T-helper 1 cell treated with Interleukin-12 subunit alpha and Interleukin-12 subunit beta and Interleukin-4 antibody, amounts not matched to agents 30 ng/mL and 1 ng/mL, for 36 hours (primary cell): ENCODE measurements around the gene PSME3IP1. TPM values are rescaled to one million over a fixed set of nuclear protein-coding genes. Genes with fewer than 3 reads are reported as not detected.

Experiments used
- intact Hi-C: fragments of 100-400 bp; cut with micrococcal nuclease; formaldehyde crosslinking; loops from one replicate; pipeline ENCODE4 v1.15.1; 2024
- total RNA-seq: library from RNA; stranded (reverse); gene quantifications from 2 replicates; pipeline ENCODE4 v1.2.3, GENCODE V29; 2022

PSME3IP1 gene
- total RNA-seq, 1 donor from 2014 or later, result 135 TPM

DNA sequence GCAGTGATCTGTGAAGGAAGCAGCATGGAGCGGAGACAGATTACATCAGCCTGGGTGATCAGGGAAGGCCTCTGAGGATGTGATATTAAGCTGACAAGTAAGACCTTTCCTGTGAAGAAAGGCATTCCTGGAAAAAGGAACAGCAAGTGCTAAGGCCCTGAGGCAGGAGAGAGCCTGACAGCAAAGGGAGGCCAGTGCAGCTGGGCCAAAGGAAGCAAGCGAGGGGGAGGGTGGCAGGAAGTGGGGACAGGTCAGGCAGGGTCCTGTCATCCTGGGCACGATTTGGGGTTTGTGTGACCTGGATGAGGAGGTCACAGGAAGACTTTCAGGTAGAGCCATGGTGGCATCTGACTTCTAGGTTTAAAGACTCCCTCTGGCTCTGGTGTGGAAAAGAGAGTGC lies 81.1 kb downstream of the PSME3IP1 start:
- intact Hi-C loops, result no loop called here

DNA sequence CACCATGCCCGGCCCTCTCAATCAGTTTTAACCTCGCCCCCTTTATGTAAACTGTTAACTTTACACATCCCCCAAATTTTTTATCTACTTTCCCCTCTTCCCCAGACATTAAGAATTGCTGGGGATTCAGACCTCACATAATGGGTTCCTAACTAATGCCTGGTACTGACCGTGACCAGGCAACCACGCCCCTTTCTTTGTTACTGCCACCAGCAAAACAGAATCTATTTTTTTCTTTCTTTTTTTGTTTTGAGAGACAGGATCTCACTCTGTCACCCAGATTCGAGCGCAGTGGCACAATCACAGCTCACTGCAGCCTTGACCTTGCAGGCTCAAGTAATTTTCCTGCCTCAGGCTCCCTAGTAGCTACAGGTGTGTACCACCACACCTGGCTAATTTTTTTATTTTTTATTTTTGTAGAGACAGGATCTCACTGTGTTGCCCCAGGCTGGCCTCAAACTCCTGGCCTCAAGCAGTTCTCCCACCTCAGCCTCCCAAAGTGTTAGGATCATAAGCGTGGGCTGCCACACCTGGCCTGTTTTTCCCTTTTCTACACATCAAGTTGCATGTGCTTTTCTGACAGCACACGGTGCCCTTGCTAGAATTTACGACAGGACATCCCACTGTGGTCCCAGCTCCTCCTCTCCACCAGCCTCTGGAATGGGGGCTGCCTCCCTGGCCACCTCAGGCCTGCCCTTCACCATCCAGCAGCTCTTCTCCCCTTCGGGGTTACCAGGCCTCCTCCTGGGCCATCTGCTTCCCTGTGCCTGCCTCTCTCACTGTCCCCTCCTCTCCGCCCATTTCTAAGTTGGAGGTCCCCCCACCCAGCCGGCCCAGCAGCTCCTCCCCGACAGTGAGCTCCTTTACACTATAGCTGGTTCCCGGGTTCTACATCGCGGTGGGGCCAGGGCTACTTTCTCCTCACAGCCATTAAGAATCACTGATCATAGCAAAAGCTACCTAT lies 82.7 kb downstream of the PSME3IP1 start:
- intact Hi-C loops, result no loop called here

Other genes with a start within 250 kb of the PSME3IP1 start
- gene CETP, start 224.1 kb downstream of the PSME3IP1 start, total RNA-seq, result not detected in 2 replicates
- gene NLRC5, start 196.5 kb downstream of the PSME3IP1 start, total RNA-seq, result 385 and 398 TPM in 2 replicates
- 5.8 and 6.6 TPM in 2 replicates for gene CPNE2, start 93.5 kb downstream of the PSME3IP1 start, total RNA-seq
- 38.3 TPM in 2 replicates for gene RSPRY1, start 290 bp upstream of the PSME3IP1 start, total RNA-seq
- gene ARL2BP, start 59.2 kb upstream of the PSME3IP1 start, total RNA-seq, result 40.7 and 41.5 TPM in 2 replicates
- 0.34 TPM in 2 replicates for gene PLLP, start 98.6 kb upstream of the PSME3IP1 start, total RNA-seq
- gene CCL22, start 172.7 kb upstream of the PSME3IP1 start, total RNA-seq, result 0.63 and 0.71 TPM in 2 replicates
- gene CX3CL1, start 186.5 kb upstream of the PSME3IP1 start, total RNA-seq, result not detected in 2 replicates
- 0.56 and 0.98 TPM in 2 replicates for gene CCL17, start 218.7 kb upstream of the PSME3IP1 start, total RNA-seq